ENCODE results near the gene TST.

GRCh38 chr22:36964106-36964505, 55.1 kb downstream of the TST start:
- TF ChIP-seq, protein P1, sequence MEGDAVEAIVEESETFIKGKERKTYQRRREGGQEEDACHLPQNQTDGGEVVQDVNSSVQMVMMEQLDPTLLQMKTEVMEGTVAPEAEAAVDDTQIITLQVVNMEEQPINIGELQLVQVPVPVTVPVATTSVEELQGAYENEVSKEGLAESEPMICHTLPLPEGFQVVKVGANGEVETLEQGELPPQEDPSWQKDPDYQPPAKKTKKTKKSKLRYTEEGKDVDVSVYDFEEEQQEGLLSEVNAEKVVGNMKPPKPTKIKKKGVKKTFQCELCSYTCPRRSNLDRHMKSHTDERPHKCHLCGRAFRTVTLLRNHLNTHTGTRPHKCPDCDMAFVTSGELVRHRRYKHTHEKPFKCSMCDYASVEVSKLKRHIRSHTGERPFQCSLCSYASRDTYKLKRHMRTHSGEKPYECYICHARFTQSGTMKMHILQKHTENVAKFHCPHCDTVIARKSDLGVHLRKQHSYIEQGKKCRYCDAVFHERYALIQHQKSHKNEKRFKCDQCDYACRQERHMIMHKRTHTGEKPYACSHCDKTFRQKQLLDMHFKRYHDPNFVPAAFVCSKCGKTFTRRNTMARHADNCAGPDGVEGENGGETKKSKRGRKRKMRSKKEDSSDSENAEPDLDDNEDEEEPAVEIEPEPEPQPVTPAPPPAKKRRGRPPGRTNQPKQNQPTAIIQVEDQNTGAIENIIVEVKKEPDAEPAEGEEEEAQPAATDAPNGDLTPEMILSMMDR (IDR thresholded peaks at IDR 0.05) = no peak
- TF ChIP-seq POLR2A (IDR thresholded peaks at IDR 0.05) (no peak), EP300 (IDR thresholded peaks at IDR 0.05) (no peak)

Data from tibial nerve (tissue), 4 donors.